Peyer's patch (tissue), 4 donors: Measurements from ENCODE around the gene FSIP1. TPM values are rescaled to one million over a fixed set of nuclear protein-coding genes. Genes with fewer than 3 reads are reported as not detected.

ENCODE experiments used
- DNase-seq, 3 donors: peaks; one replicate each; pipeline ENCODE4 v3.0.0-alpha.2; 2017 to 2019
- H3K27ac ChIP-seq, 4 donors: fragments of 200-600 bp; sonication (generic); one replicate each; pipeline ENCODE4 v1.5.1; 2016 to 2019
- H3K27me3 ChIP-seq, 2 donors: fragments of 200-600 bp; sonication (generic); one replicate each; pipeline ENCODE4 v1.5.1; 2019
- H3K36me3 ChIP-seq, 3 donors: fragments of 200-600 bp; sonication (generic); one replicate each; pipeline ENCODE4 v1.5.1; 2016 to 2019
- H3K4me1 ChIP-seq, 4 donors: fragments of 200-600 bp; sonication (generic); one replicate each; pipeline ENCODE4 v1.5.1; 2016 to 2019
- H3K4me3 ChIP-seq, 4 donors: fragments of 200-600 bp; sonication (generic); 1 replicate in 3 of 4; 2 replicates in 1 of 4; pipeline ENCODE4 v1.5.1; 2016 to 2019; ENCODE audit warnings: mild to moderate bottlenecking in 1 of 4
- H3K9me3 ChIP-seq, 4 donors: fragments of 200-600 bp; sonication (generic); one replicate each; pipeline ENCODE4 v1.5.1; 2016 to 2019; ENCODE audit warnings: mild to moderate bottlenecking in 1 of 4
- CTCF ChIP-seq, 6 experiments: fragments of 450-650 bp in 4 of 6; fragments of 200-600 bp in 2 of 6; sonication (generic) in 1 of 6; IDR thresholded peaks; one replicate each; pipeline ENCODE4 v1.5.1; 2017 to 2019; ENCODE audit warnings: antibody characterized with exemption in 6 of 6, mild to moderate bottlenecking in 3 of 6, moderate library complexity in 1 of 6
- POLR2A ChIP-seq, 2 donors: fragments of 450-650 bp; IDR thresholded peaks; one replicate each; pipeline ENCODE4 v1.5.1; 2017; ENCODE audit warnings: antibody characterized with exemption in 2 of 2, mild to moderate bottlenecking in 2 of 2, moderate library complexity in 2 of 2
- total RNA-seq, 4 donors: library from RNA; depleted of rRNA; stranded (reverse); fragments of >200 nt; gene quantifications; one replicate each; pipeline ENCODE4 v1.1.0, GENCODE V29; 2016

The FSIP1 gene
- total RNA-seq, 4 donors from 2014 or later = not detected

DNA sequence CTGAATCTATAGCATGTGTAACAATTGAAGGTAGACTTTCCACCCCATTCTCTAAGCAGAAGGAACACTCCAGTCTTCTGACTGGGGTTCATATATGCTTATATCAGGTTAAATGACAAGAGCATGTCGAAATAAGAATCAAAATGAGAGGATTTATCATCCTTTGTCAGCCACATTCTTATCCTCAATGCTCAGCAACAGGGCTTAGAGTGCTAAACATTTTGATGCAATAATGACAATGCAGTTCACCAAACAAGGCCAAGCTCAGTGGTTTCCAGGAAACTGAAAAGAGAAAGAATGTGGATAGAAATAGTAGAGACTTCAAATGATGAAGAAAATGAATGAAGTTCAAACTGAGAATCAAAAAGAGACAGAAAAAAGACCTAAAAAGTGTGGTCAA is 78.0 kb downstream of the FSIP1 start:
- no peaks in the 10 kb centered on the region for H3K36me3 ChIP-seq
- TF ChIP-seq POLR2A (IDR thresholded peaks at IDR 0.05) (no peak), CTCF (IDR thresholded peaks at IDR 0.05) (no peak)
- no peak for DNase-seq
- H3K9me3 ChIP-seq = no peaks in the 10 kb centered on the region
- H3K4me3 ChIP-seq = no peak overlapping the region
- H3K4me1 ChIP-seq = no peaks in the 10 kb centered on the region
- H3K27me3 ChIP-seq = no peaks in the 10 kb centered on the region
- H3K27ac ChIP-seq = no peak overlapping the region

DNA sequence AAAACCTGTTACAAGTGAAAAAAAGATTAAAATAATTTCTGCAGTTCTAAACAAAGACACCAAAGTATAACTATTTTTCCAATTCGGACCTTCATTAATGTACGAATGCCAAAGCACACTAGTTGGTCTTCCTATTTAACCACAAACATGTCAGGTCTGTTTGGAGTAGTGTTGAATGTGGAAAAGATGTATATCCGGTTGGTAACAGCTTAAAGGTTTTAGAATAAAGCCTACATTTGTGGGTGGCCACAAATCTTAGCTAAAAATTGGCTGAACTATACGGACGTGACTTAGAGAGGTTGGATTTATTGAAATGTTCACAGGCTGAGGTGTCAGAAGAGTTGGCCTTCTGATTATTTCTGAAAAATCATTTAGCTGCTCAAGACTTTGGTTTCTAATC is 78.4 kb downstream of the FSIP1 start:
- Histone ChIP-seq H3K27me3 (no peaks in the 10 kb centered on the region), H3K9me3 (no peaks in the 10 kb centered on the region), H3K36me3 (no peaks in the 10 kb centered on the region), H3K4me1 (no peaks in the 10 kb centered on the region), H3K4me3 (no peak overlapping the region), H3K27ac (no peak overlapping the region)
- TF ChIP-seq CTCF (IDR thresholded peaks at IDR 0.05) (no peak), POLR2A (IDR thresholded peaks at IDR 0.05) (no peak)
- DNase-seq = no peak

GRCh38 chr15:39701988-39702387 is 80.7 kb downstream of the FSIP1 start:
- Histone ChIP-seq H3K36me3 (no peaks in the 10 kb centered on the region), H3K4me3 (no peak overlapping the region), H3K9me3 (no peaks in the 10 kb centered on the region), H3K27ac (no peak overlapping the region), H3K27me3 (no peaks in the 10 kb centered on the region), H3K4me1 (no peaks in the 10 kb centered on the region)
- TF ChIP-seq CTCF (IDR thresholded peaks at IDR 0.05) = no peak
- no peak for TF ChIP-seq POLR2A (IDR thresholded peaks at IDR 0.05)
- DNase-seq = no peak

DNA sequence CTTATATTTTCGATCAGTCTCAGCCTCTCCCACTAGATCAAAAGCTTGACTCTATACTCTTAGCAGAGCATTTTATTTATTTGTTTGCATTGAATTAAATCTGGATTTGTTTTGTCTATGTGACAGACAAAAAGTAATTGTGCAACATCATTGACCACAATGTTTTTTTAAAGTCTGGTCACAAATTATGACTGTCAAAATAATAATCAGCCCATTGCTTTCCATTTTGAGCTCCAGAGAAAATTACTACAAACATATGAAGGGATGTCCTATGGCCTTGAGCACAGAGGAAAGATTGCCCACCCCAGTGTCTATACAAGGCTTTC is 82.3 kb downstream of the FSIP1 start:
- TF ChIP-seq POLR2A (IDR thresholded peaks at IDR 0.05) (no peak), CTCF (IDR thresholded peaks at IDR 0.05) (no peak)
- Histone ChIP-seq H3K27me3 (no peaks in the 10 kb centered on the region), H3K27ac (no peak overlapping the region), H3K4me1 (no peaks in the 10 kb centered on the region), H3K9me3 (no peaks in the 10 kb centered on the region), H3K36me3 (no peaks in the 10 kb centered on the region), H3K4me3 (no peak overlapping the region)
- DNase-seq = no peak

GRCh38 chr15:39699516-39700374 is 82.9 kb downstream of the FSIP1 start:
- H3K36me3 ChIP-seq = no peaks in the 10 kb centered on the region
- no peak overlapping the region for H3K4me3 ChIP-seq
- no peak overlapping the region for H3K27ac ChIP-seq
- H3K9me3 ChIP-seq = no peaks in the 10 kb centered on the region
- H3K27me3 ChIP-seq = no peaks in the 10 kb centered on the region
- H3K4me1 ChIP-seq = no peaks in the 10 kb centered on the region
- DNase-seq = no peak
- TF ChIP-seq POLR2A (IDR thresholded peaks at IDR 0.05) = no peak
- TF ChIP-seq CTCF (IDR thresholded peaks at IDR 0.05) = no peak
